K562 (cell line): ENCODE measurements around the gene ITPR2. TPM values are rescaled to one million over a fixed set of nuclear protein-coding genes. Genes with fewer than 3 reads are reported as not detected.
A peak's percentile ranks its signal among the peaks of the same experiment; 100 is the strongest.

Source experiments
- ATAC-seq: fragments of 200-7000 bp; cut with Tn5 transposase; 3 replicates; pipeline ENCODE4 v1.9.1; 2020; ENCODE audit warnings: moderate library complexity
- BruUV-seq: library from RNA; stranded (reverse); fragments of 400-500 nt; replicated peaks from 2 replicates; lab custom pipeline; 2021; lab: Mats Ljungman, UMichigan
- CTCF ChIA-PET: fragments of 300-600 bp; formaldehyde crosslinking; extraction: SDS; loops from one replicate; lab custom pipeline; 2021; ENCODE audit warnings: low intra/inter-chr PET ratio; lab: Yijun Ruan, JAX
- POLR2A ChIA-PET: fragments of 300-600, 350-650 bp; sonication (Branson Sonifier 250); formaldehyde crosslinking; extraction: SDS; loops from one replicate; lab custom pipeline; 2021; ENCODE audit warnings: antibody characterized with exemption, inconsistent platforms; lab: Yijun Ruan, JAX
- DNase-seq, 4 experiments: peaks; one replicate each; pipeline versions ENCODE4 v3.0.0 to v3.0.0-alpha.2; 2011 to 2018; ENCODE audit warnings: low spot score in 3 of 4, mixed read lengths in 3 of 4; ENCODE audit errors: extremely low read depth in 1 of 4
- FAIRE-seq: peaks from 2 replicates; lab custom pipeline; 2011; peaks lifted over from hg19 to GRCh38; lab: Jason Lieb, UNC
- H2AFZ ChIP-seq: 2 replicates; pipeline ENCODE4 v1.6.0; 2011; ENCODE audit warnings: low read depth, low read length, control low read depth, inconsistent platforms
- H3K27ac ChIP-seq: fragments of 200-600 bp; 3 replicates; pipeline ENCODE4 v1.8.0; 2011; ENCODE audit warnings: low read depth, mild to moderate bottlenecking, control low read depth, inconsistent platforms, low read length, moderate library complexity, mixed read lengths; ENCODE audit errors: extremely low read depth
- H3K27me3 ChIP-seq, 2 experiments: fragments of 300-600 bp in 1 of 2; 2 replicates in 1 of 2; 3 replicates in 1 of 2; pipeline versions ENCODE4 v1.6.0 to v1.8.0; 2011; ENCODE audit warnings: inconsistent platforms in 2 of 2, low read length in 2 of 2, mild to moderate bottlenecking in 1 of 2, mixed read lengths in 1 of 2, moderate library complexity in 1 of 2; ENCODE audit not compliant: control insufficient read depth in 2 of 2, insufficient read depth in 2 of 2
- H3K36me3 ChIP-seq: fragments of 300-600 bp; 3 replicates; pipeline ENCODE4 v1.8.0; 2011; ENCODE audit warnings: mild to moderate bottlenecking, low read length, inconsistent platforms; ENCODE audit not compliant: control insufficient read depth, insufficient read depth
- H3K4me1 ChIP-seq, 2 experiments: fragments of 200-600 bp in 1 of 2; replicated peaks in 1 of 2; 2 replicates in 1 of 2; 3 replicates in 1 of 2; pipeline versions ENCODE4 v1.5.1 to v1.8.0; 2011; ENCODE audit warnings: inconsistent platforms in 2 of 2, low read length in 2 of 2, mild to moderate bottlenecking in 1 of 2, mixed read lengths in 1 of 2, moderate library complexity in 1 of 2; ENCODE audit not compliant: control insufficient read depth in 2 of 2, insufficient read depth in 2 of 2
- H3K4me2 ChIP-seq: 2 replicates; pipeline ENCODE4 v1.6.1; 2011; ENCODE audit warnings: low read length, control low read depth, inconsistent platforms, mixed read lengths; ENCODE audit not compliant: insufficient read depth
- H3K4me3 ChIP-seq: fragments of 200-600 bp; sonication (generic), shearing (Covaris generic); 2 replicates; pipeline ENCODE4 v1.5.1; 2016; ENCODE audit warnings: control low read depth, inconsistent platforms
- H3K79me2 ChIP-seq: fragments of 200-600 bp; 3 replicates; pipeline ENCODE4 v1.8.0; 2011; ENCODE audit warnings: low read length, inconsistent platforms; ENCODE audit not compliant: control insufficient read depth, insufficient read depth
- H3K9ac ChIP-seq, 2 experiments: 2 replicates each; pipeline versions ENCODE4 v1.6.0 to v1.6.1; 2011; ENCODE audit warnings: low read depth in 2 of 2, low read length in 2 of 2, control low read depth in 1 of 2, inconsistent platforms in 1 of 2, mild to moderate bottlenecking in 1 of 2, mixed read lengths in 1 of 2; ENCODE audit not compliant: insufficient read depth in 1 of 2
- H3K9me1 ChIP-seq: one replicate; pipeline ENCODE4 v1.6.0; 2011; ENCODE audit warnings: inconsistent platforms, mild to moderate bottlenecking, low read length, moderate library complexity; ENCODE audit not compliant: control insufficient read depth, insufficient read depth
- H3K9me3 ChIP-seq: replicated peaks from 2 replicates; pipeline ENCODE4 v1.5.1; 2011; ENCODE audit warnings: low read depth, low read length, inconsistent platforms; ENCODE audit not compliant: control insufficient read depth, insufficient read depth
- H4K20me1 ChIP-seq: replicated peaks from 2 replicates; pipeline ENCODE4 v1.6.1; 2011; ENCODE audit warnings: low read length, inconsistent platforms, mixed read lengths; ENCODE audit not compliant: control insufficient read depth, insufficient read depth
- BRCA1 ChIP-seq, 2 experiments: fragments of 450-650 bp in 1 of 2; sonication (generic) in 1 of 2; formaldehyde crosslinking in 1 of 2; IDR thresholded peaks; 2 replicates each; pipeline versions ENCODE4 v1.5.0 to v1.6.1; 2017 to 2020; ENCODE audit warnings: mild to moderate bottlenecking in 1 of 2, missing genetic modification reagents in 1 of 2
- C11orf30 ChIP-seq: fragments of 450-650 bp; IDR thresholded peaks from 2 replicates; pipeline ENCODE4 v1.6.1; 2016; ENCODE audit warnings: low read depth, mild to moderate bottlenecking
- CXXC5 ChIP-seq: fragments of 250-450 bp; sonication (Bioruptor Pico); IDR thresholded peaks from 2 replicates; pipeline ENCODE4 v1.8.0; 2022; ENCODE audit warnings: inconsistent platforms, mild to moderate bottlenecking, moderate library complexity
- FOSL1 ChIP-seq: fragments of 200-800 bp; sonication (Bioruptor generic); conservative IDR thresholded peaks from 2 replicates; pipeline ENCODE4 v1.6.1; 2016; ENCODE audit warnings: missing genetic modification characterization, missing compliant biosample characterization
- JUND ChIP-seq, 2 experiments: IDR thresholded peaks; 2 replicates in 1 of 2; 3 replicates in 1 of 2; pipeline ENCODE4 v1.6.1; 2011; ENCODE audit warnings: borderline replicate concordance in 2 of 2, low read depth in 2 of 2, low read length in 2 of 2, improper control_type of control experiment in 1 of 2, missing biosample characterization in 1 of 2, missing genetic modification characterization in 1 of 2, missing genetic modification reagents in 1 of 2
- LEF1 ChIP-seq: fragments of 450-650 bp; IDR thresholded peaks from 2 replicates; pipeline ENCODE4 v1.6.1; 2016; ENCODE audit warnings: mild to moderate bottlenecking
- MAFF ChIP-seq: IDR thresholded peaks from 2 replicates; pipeline ENCODE4 v1.6.1; 2012; ENCODE audit warnings: low read length, improper control_type of control experiment
- MAFG ChIP-seq: fragments of 450-650 bp; conservative IDR thresholded peaks from 2 replicates; pipeline ENCODE4 v1.6.1; 2016; ENCODE audit warnings: missing genetic modification characterization, missing compliant biosample characterization
- MAFK ChIP-seq: IDR thresholded peaks from 2 replicates; pipeline ENCODE4 v1.6.1; 2011; ENCODE audit warnings: low read length, improper control_type of control experiment
- NFE2 ChIP-seq: IDR thresholded peaks from 2 replicates; pipeline ENCODE4 v1.6.1; 2014; ENCODE audit warnings: antibody characterized with exemption, low read depth
- NFE2L1 ChIP-seq: fragments of 450-650 bp; IDR thresholded peaks from 2 replicates; pipeline ENCODE4 v1.6.1; 2016; ENCODE audit warnings: missing genetic modification characterization, low read depth, mild to moderate bottlenecking, missing compliant biosample characterization, moderate library complexity, borderline replicate concordance
- POLR3A ChIP-seq: IDR thresholded peaks from 2 replicates; pipeline ENCODE4 v1.6.1; 2011; ENCODE audit warnings: borderline replicate concordance, mild to moderate bottlenecking, moderate library complexity; ENCODE audit not compliant: insufficient read length, insufficient read depth; ENCODE audit errors: extremely low read depth
- SMARCA4 ChIP-seq: fragments of 450-650 bp; IDR thresholded peaks from 2 replicates; pipeline ENCODE4 v1.6.1; 2016
- SUPT5H ChIP-seq: fragments of 450-650 bp; IDR thresholded peaks from 2 replicates; pipeline ENCODE4 v1.6.1; 2016
- ZNF316 ChIP-seq: fragments of 450-650 bp; IDR thresholded peaks from 2 replicates; pipeline ENCODE4 v1.6.1; 2016
- WGBS: fragments of 100-300 bp; shearing (Covaris generic); methylation state at CpG from one replicate; pipeline ENCODE4 v1.1.6; 2016; ENCODE audit warnings: low coverage, mixed read lengths; ENCODE audit not compliant: insufficient coverage; ENCODE audit errors: missing lambda C conversion rate; 5-methylcytosine and 5-hydroxymethylcytosine counted together
- in situ Hi-C: fragments of 300-500 bp; cut with MboI; formaldehyde crosslinking; loops from 4 replicates; pipeline ENCODE4 v1.15.0; 2018; ENCODE audit warnings: inconsistent platforms, mixed read lengths
- intact Hi-C: fragments of 100-400 bp; cut with micrococcal nuclease; formaldehyde crosslinking; loops from 2 replicates; pipeline ENCODE4 v1.14.2; 2022
- polyA plus RNA-seq, 8 experiments: library from polyadenylated mRNA; depleted of rRNA in 4 of 8; stranded (reverse) in 5 of 8; unstranded in 3 of 8; fragments of >200 nt; fragmentation: Nextera tagmentation in 2 of 8; fragmentation: Illumina TruSeq in 1 of 8; extraction: Ambion mirVana in 2 of 8; extraction: Trizol in 1 of 8; gene quantifications; 2 replicates each; pipeline versions ENCODE4 v1.2.1 to v1.2.3, GENCODE V29; 2011 to 2014; ENCODE audit warnings: inconsistent platforms in 1 of 8, missing spikeins in 1 of 8
- total RNA-seq, 7 experiments: library from RNA; depleted of rRNA in 6 of 7; stranded (reverse); fragments of >200 nt in 6 of 7; fragmentation: Illumina TruSeq in 2 of 7; extraction: Trizol in 2 of 7; gene quantifications; 2 replicates each; pipeline versions ENCODE4 v1.2.1 to v1.2.3, GENCODE V29; 2011 to 2021; ENCODE audit warnings: low replicate concordance in 1 of 7
- TF ChIP-seq, protein P1 (sequence below): fragments of 150-350 bp; IDR thresholded peaks from 2 replicates; pipeline ENCODE4 v1.6.1; 2014; ENCODE audit warnings: low read depth, mild to moderate bottlenecking, low read length, borderline replicate concordance
- TF ChIP-seq, protein P2 (sequence below), 2 experiments: fragments of 450-650 bp in 1 of 2; sonication (generic) in 1 of 2; formaldehyde crosslinking in 1 of 2; IDR thresholded peaks in 1 of 2; conservative IDR thresholded peaks in 1 of 2; 2 replicates each; pipeline versions ENCODE4 v1.6.1 to v1.8.1; 2016 to 2023; ENCODE audit warnings: mild to moderate bottlenecking in 2 of 2, moderate library complexity in 2 of 2, inconsistent platforms in 1 of 2, missing genetic modification reagents in 1 of 2
- TF ChIP-seq, protein P3 (sequence below): sonication (generic); IDR thresholded peaks from 2 replicates; pipeline ENCODE4 v1.6.1; 2016

The ITPR2 gene
- total and polyA plus RNA-seq, 9 of the 15 experiments (the other 6 are each of a cell fraction or from before 2014, with no cell fraction given): 0.21 to 3.3 (median 0.95) TPM

DNA sequence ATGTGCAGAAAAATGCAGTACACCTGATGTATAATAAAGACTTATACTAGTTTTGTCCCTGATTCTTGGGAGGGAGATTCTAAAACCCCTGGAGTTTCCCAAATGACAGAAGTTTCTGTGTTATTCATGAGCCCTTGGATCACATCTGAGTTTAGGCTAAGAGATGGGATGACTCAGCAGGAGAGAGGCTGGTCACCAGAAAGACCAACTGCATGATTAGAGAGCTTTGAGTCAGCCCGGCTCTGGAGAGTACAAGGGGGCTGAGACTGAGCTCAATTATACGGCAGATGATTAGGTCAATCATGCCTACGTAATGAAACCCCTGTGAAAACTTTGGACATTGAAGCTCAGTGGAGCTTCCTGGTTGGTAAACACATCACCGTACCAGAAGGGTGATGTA lies 463.4 kb downstream of the ITPR2 start:
- no peaks in the 10 kb centered on the region for H3K9me1 ChIP-seq
- CTCF ChIA-PET: no interaction called here
- H3K4me1 ChIP-seq: no peaks in the 10 kb centered on the region; a peak in 1 of 5 replicates
- BruUV-seq: no TSS peak
- POLR2A ChIA-PET: interaction anchor here (0.7 kb wide), 1 partner anchor 137 kb away, joined by 4 read pairs; no protein-coding TSS in a partner anchor
- no peaks in the 10 kb centered on the region for H3K36me3 ChIP-seq
- no peaks in the 10 kb centered on the region for H3K9me3 ChIP-seq
- H3K4me3 ChIP-seq: no peak overlapping the region
- no peaks in the 10 kb centered on the region for H4K20me1 ChIP-seq
- intact Hi-C loops: no loop called here
- no peak overlapping the region for H2AFZ ChIP-seq
- 2% methylated on average over 4 of the region's 4 CpGs for WGBS
- no peaks in the 10 kb centered on the region for H3K79me2 ChIP-seq
- DNase-seq: peak; percentile 10 to 44 (median 23)
- peak; percentile 75 for FAIRE-seq
- H3K27ac ChIP-seq: no peak overlapping the region
- peak; percentile 86 for ATAC-seq
- H3K27me3 ChIP-seq: no peaks in the 10 kb centered on the region
- H3K9ac ChIP-seq: no peak overlapping the region
- in situ Hi-C loops: no loop called here
- no peak overlapping the region for H3K4me2 ChIP-seq
- TF ChIP-seq CXXC5 (CRISPR knock-in tag): no peak
- TF ChIP-seq, protein P1, sequence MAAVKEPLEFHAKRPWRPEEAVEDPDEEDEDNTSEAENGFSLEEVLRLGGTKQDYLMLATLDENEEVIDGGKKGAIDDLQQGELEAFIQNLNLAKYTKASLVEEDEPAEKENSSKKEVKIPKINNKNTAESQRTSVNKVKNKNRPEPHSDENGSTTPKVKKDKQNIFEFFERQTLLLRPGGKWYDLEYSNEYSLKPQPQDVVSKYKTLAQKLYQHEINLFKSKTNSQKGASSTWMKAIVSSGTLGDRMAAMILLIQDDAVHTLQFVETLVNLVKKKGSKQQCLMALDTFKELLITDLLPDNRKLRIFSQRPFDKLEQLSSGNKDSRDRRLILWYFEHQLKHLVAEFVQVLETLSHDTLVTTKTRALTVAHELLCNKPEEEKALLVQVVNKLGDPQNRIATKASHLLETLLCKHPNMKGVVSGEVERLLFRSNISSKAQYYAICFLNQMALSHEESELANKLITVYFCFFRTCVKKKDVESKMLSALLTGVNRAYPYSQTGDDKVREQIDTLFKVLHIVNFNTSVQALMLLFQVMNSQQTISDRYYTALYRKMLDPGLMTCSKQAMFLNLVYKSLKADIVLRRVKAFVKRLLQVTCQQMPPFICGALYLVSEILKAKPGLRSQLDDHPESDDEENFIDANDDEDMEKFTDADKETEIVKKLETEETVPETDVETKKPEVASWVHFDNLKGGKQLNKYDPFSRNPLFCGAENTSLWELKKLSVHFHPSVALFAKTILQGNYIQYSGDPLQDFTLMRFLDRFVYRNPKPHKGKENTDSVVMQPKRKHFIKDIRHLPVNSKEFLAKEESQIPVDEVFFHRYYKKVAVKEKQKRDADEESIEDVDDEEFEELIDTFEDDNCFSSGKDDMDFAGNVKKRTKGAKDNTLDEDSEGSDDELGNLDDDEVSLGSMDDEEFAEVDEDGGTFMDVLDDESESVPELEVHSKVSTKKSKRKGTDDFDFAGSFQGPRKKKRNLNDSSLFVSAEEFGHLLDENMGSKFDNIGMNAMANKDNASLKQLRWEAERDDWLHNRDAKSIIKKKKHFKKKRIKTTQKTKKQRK: no peak
- TF ChIP-seq, protein P2, sequence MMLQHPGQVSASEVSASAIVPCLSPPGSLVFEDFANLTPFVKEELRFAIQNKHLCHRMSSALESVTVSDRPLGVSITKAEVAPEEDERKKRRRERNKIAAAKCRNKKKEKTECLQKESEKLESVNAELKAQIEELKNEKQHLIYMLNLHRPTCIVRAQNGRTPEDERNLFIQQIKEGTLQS (IDR thresholded peaks at IDR 0.05): 0 out of 2 replicates have a peak, but pooled peaks have one; percentile 49
- TF ChIP-seq, protein P2 (CRISPR knock-in tag; conservative IDR thresholded peaks at IDR 0.05): no peak
- no peak for TF ChIP-seq LEF1
- TF ChIP-seq MAFK: peak; percentile 80
- peak; percentile 94 for TF ChIP-seq MAFG (tag)
- no peak for TF ChIP-seq POLR3A
- TF ChIP-seq MAFF: peak; percentile 73; the same call in 1 of the 2 replicates
- no peak for TF ChIP-seq SUPT5H
- TF ChIP-seq C11orf30: peak; percentile 80
- peak; percentile 83 for TF ChIP-seq NFE2
- TF ChIP-seq, protein P3, sequence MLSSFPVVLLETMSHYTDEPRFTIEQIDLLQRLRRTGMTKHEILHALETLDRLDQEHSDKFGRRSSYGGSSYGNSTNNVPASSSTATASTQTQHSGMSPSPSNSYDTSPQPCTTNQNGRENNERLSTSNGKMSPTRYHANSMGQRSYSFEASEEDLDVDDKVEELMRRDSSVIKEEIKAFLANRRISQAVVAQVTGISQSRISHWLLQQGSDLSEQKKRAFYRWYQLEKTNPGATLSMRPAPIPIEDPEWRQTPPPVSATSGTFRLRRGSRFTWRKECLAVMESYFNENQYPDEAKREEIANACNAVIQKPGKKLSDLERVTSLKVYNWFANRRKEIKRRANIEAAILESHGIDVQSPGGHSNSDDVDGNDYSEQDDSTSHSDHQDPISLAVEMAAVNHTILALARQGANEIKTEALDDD: peak; percentile 63; the same call in 1 of the 2 replicates
- peak; percentile 31; the same call in 1 of the 2 replicates for TF ChIP-seq SMARCA4
- no peak for TF ChIP-seq BRCA1 (IDR thresholded peaks at IDR 0.05)
- TF ChIP-seq BRCA1 (CRISPR knock-in tag; IDR thresholded peaks at IDR 0.05): no peak
- TF ChIP-seq JUND (IDR thresholded peaks at IDR 0.05; ENCODE audit: borderline replicate concordance, low read depth, low read length): peak; percentile 58; the same call in 1 of the 2 replicates
- TF ChIP-seq JUND (tag; IDR thresholded peaks at IDR 0.05; ENCODE audit: borderline replicate concordance, low read depth, low read length): 0 out of 3 replicates have a peak, but pooled peaks have one; percentile 46
- TF ChIP-seq ZNF316: peak; percentile 71; the same call in 1 of the 2 replicates
- TF ChIP-seq NFE2L1 (tag): peak; percentile 81; the same call in 1 of the 2 replicates
- peak; percentile 80 for TF ChIP-seq FOSL1
